ENCODE measurements around the gene PCNX1. TPM values are rescaled to one million over a fixed set of nuclear protein-coding genes. Genes with fewer than 3 reads are reported as not detected.

PCNX1 gene
- total and polyA plus RNA-seq, 4 donors = 5.7 to 41.2 (median 18.2) TPM

DNA sequence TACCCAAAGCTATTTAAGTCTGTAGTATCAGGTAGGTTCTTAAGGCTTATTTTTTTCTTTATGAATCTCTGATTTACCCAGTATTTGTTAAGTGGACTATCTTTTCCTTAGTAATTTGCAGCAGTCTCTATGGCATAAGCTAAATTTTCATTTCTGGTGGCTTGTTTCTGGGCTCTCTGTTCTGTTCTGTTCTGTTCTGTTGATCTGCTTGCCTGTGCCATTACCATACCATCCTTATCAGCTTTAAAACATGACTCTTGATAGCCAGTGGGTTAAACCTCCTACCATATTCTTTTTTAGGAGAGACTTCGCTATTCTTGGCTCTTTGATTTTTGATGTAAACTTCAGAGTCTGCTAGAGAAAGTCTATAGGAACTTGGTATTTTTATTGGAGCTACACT is 46.8 kb downstream of the PCNX1 start:
- Histone ChIP-seq H3K27ac (ENCODE audit: low read depth in 1 of 2, low read length in 2 of 2) (no peak overlapping the region), H3K36me3 (ENCODE audit: control insufficient read depth in 4 of 4, insufficient read depth in 3 of 4, low read depth in 1 of 4, low read length in 3 of 4) (peaks cover 0 to 5% (median under 1%) of the 10 kb centered on the region in 4 donors), H3K9me3 (ENCODE audit: control insufficient read depth in 4 of 4, low read length in 3 of 4) (no peaks in the 10 kb centered on the region), H3K4me1 (ENCODE audit: control insufficient read depth in 4 of 4, insufficient read depth in 4 of 4, low read length in 3 of 4) (peaks cover 0 to 19% (median 16%) of the 10 kb centered on the region in 4 donors), H3K4me3 (ENCODE audit: low read depth in 1 of 3, low read length in 3 of 3) (no peak overlapping the region), H3K9ac (ENCODE audit: low read depth in 1 of 2, low read length in 2 of 2) (no peak overlapping the region), H3K27me3 (ENCODE audit: control insufficient read depth in 4 of 4, insufficient read depth in 4 of 4, low read length in 3 of 4) (no peaks in the 10 kb centered on the region)
- WGBS = 95% methylated on average over 1 of the region's 1 CpG
- DNase-seq (ENCODE audit: low spot score) = no peak
- TF ChIP-seq CTCF (IDR thresholded peaks at IDR 0.05; ENCODE audit: low read depth, low read length, missing input control) (no peak), RXRA (IDR thresholded peaks at IDR 0.05) (no peak), RAD21 (IDR thresholded peaks at IDR 0.05) (no peak), GABPA (IDR thresholded peaks at IDR 0.05 in 1 of 2, conservative IDR thresholded peaks at IDR 0.05 in 1 of 2) (no peak), ZBTB33 (IDR thresholded peaks at IDR 0.05) (no peak), EGR1 (IDR thresholded peaks at IDR 0.05; ENCODE audit: low read depth in 2 of 2) (no peak), NR2F2 (IDR thresholded peaks at IDR 0.05) (no peak), MAX (IDR thresholded peaks at IDR 0.05) (no peak), YY1 (IDR thresholded peaks at IDR 0.05) (no peak), FOXA2 (IDR thresholded peaks at IDR 0.05) (no peak), SP1 (IDR thresholded peaks at IDR 0.05) (no peak), HNF4G (IDR thresholded peaks at IDR 0.05) (no peak), HNF4A (conservative IDR thresholded peaks at IDR 0.05) (no peak)
- TF ChIP-seq, protein P1, sequence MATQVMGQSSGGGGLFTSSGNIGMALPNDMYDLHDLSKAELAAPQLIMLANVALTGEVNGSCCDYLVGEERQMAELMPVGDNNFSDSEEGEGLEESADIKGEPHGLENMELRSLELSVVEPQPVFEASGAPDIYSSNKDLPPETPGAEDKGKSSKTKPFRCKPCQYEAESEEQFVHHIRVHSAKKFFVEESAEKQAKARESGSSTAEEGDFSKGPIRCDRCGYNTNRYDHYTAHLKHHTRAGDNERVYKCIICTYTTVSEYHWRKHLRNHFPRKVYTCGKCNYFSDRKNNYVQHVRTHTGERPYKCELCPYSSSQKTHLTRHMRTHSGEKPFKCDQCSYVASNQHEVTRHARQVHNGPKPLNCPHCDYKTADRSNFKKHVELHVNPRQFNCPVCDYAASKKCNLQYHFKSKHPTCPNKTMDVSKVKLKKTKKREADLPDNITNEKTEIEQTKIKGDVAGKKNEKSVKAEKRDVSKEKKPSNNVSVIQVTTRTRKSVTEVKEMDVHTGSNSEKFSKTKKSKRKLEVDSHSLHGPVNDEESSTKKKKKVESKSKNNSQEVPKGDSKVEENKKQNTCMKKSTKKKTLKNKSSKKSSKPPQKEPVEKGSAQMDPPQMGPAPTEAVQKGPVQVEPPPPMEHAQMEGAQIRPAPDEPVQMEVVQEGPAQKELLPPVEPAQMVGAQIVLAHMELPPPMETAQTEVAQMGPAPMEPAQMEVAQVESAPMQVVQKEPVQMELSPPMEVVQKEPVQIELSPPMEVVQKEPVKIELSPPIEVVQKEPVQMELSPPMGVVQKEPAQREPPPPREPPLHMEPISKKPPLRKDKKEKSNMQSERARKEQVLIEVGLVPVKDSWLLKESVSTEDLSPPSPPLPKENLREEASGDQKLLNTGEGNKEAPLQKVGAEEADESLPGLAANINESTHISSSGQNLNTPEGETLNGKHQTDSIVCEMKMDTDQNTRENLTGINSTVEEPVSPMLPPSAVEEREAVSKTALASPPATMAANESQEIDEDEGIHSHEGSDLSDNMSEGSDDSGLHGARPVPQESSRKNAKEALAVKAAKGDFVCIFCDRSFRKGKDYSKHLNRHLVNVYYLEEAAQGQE (IDR thresholded peaks at IDR 0.05) = no peak

Data from liver (tissue), 9 donors.